WTC11 (cell line): ENCODE results near the gene LRRIQ1. TPM values are rescaled to one million over a fixed set of nuclear protein-coding genes. Genes with fewer than 3 reads are reported as not detected.
A peak's percentile ranks its signal among the peaks of the same experiment; 100 is the strongest.

Source experiments
- ATAC-seq: fragments of 200-7000 bp; cut with Tn5 transposase; 2 replicates; pipeline ENCODE4 v1.10.0; 2021; ENCODE audit warnings: mild to moderate bottlenecking, moderate library complexity
- Bru-seq: library from RNA; stranded (reverse); fragments of 400-500 nt; gene quantifications from one replicate; lab custom pipeline; 2021; lab: Mats Ljungman, UMichigan
- CTCF ChIA-PET: fragments of 300-600 bp; sonication (Branson Sonifier 250); formaldehyde crosslinking; loops from one replicate; lab custom pipeline; 2021; ENCODE audit warnings: antibody characterized with exemption; lab: Charles Lee
- POLR2A ChIA-PET: fragments of 350-600 bp; sonication (Branson Sonifier 250); formaldehyde crosslinking; loops from one replicate; lab custom pipeline; 2021; ENCODE audit warnings: antibody characterized with exemption; lab: Charles Lee
- DNase-seq: peaks from one replicate; pipeline ENCODE4 v3.0.0; 2021; ENCODE audit warnings: low spot score
- H3K27ac Mint-ChIP-seq: 2 replicates; pipeline ENCODE4 v1.8.0; 2021; ENCODE audit warnings: mixed read lengths
- H3K27me3 Mint-ChIP-seq: 2 replicates; pipeline ENCODE4 v1.8.0; 2021; ENCODE audit warnings: low read depth, mild to moderate bottlenecking, moderate library complexity, mixed read lengths
- H3K36me3 Mint-ChIP-seq: 2 replicates; pipeline ENCODE4 v1.8.0; 2021; ENCODE audit warnings: mixed read lengths
- H3K4me1 Mint-ChIP-seq: 2 replicates; pipeline ENCODE4 v1.8.0; 2022; ENCODE audit warnings: mixed read lengths
- H3K4me3 Mint-ChIP-seq: 2 replicates; pipeline ENCODE4 v1.8.0; 2021; ENCODE audit warnings: mild to moderate bottlenecking, moderate library complexity, mixed read lengths
- H3K9me3 Mint-ChIP-seq: 2 replicates; pipeline ENCODE4 v1.8.0; 2021; ENCODE audit warnings: mixed read lengths
- ARID4B ChIP-seq: sonication (generic); formaldehyde crosslinking; IDR thresholded peaks from 2 replicates; pipeline ENCODE4 v1.8.0; 2023; ENCODE audit warnings: missing genetic modification reagents, mild to moderate bottlenecking, borderline replicate concordance
- ESRRA ChIP-seq: sonication (generic); formaldehyde crosslinking; IDR thresholded peaks from 2 replicates; pipeline ENCODE4 v1.8.1; 2022; ENCODE audit warnings: mild to moderate bottlenecking, missing genetic modification reagents, borderline replicate concordance
- ETV6 ChIP-seq: sonication (generic); formaldehyde crosslinking; IDR thresholded peaks from 2 replicates; pipeline ENCODE4 v1.8.1; 2022; ENCODE audit warnings: mild to moderate bottlenecking, missing genetic modification reagents
- FOXJ3 ChIP-seq: sonication (generic); formaldehyde crosslinking; IDR thresholded peaks from 2 replicates; pipeline ENCODE4 v1.9.0; 2021; ENCODE audit warnings: missing genetic modification reagents, mild to moderate bottlenecking, borderline replicate concordance
- FOXK1 ChIP-seq: sonication (generic); formaldehyde crosslinking; IDR thresholded peaks from 2 replicates; pipeline ENCODE4 v1.8.0; 2022; ENCODE audit warnings: mild to moderate bottlenecking, moderate library complexity, missing genetic modification reagents
- IRF2 ChIP-seq: sonication (generic); formaldehyde crosslinking; IDR thresholded peaks from 2 replicates; pipeline ENCODE4 v1.8.0; 2022; ENCODE audit warnings: low read depth, missing genetic modification reagents, borderline replicate concordance
- NFYB ChIP-seq: sonication (generic); formaldehyde crosslinking; conservative IDR thresholded peaks from 2 replicates; pipeline ENCODE4 v1.8.0; 2022; ENCODE audit warnings: low read depth, missing genetic modification reagents
- RORB ChIP-seq: fragments of 250-450 bp; sonication (Bioruptor Pico); IDR thresholded peaks from 2 replicates; pipeline ENCODE4 v1.9.0; 2021; ENCODE audit warnings: mild to moderate bottlenecking
- TP53 ChIP-seq: sonication (generic); formaldehyde crosslinking; IDR thresholded peaks from 2 replicates; pipeline ENCODE4 v1.8.1; 2023; ENCODE audit warnings: mild to moderate bottlenecking, missing genetic modification reagents
- ZNF138 ChIP-seq: sonication (generic); formaldehyde crosslinking; conservative IDR thresholded peaks from 2 replicates; pipeline ENCODE4 v1.8.1; 2022; ENCODE audit warnings: mild to moderate bottlenecking, moderate library complexity, missing genetic modification reagents
- ZSCAN18 ChIP-seq: fragments of 250-450 bp; sonication (Bioruptor Pico); IDR thresholded peaks from 2 replicates; pipeline ENCODE4 v2.1.2; 2022; ENCODE audit warnings: mild to moderate bottlenecking, moderate library complexity
- long read RNA-seq, 3 experiments: library from RNA in 1 of 3; library from capped mRNA in 1 of 3; library from polyadenylated mRNA in 1 of 3; unstranded in 2 of 3; stranded (forward) in 1 of 3; transcript quantifications; one replicate each; pipeline ENCODE4 v2.0.0, GENCODE V29; 2021
- total RNA-seq: library from RNA; stranded (reverse); gene quantifications from 3 replicates; pipeline ENCODE4 v1.2.3, GENCODE V29; 2021
- TF ChIP-seq, protein P1 (sequence below): sonication (generic); formaldehyde crosslinking; conservative IDR thresholded peaks from 2 replicates; pipeline ENCODE4 v1.8.1; 2022; ENCODE audit warnings: mild to moderate bottlenecking, missing genetic modification reagents
- TF ChIP-seq, protein P2 (sequence below): sonication (generic); formaldehyde crosslinking; IDR thresholded peaks from 2 replicates; pipeline ENCODE4 v1.8.0; 2023; ENCODE audit warnings: missing genetic modification reagents
- TF ChIP-seq, protein P3 (sequence below): fragments of 250-450 bp; sonication (Bioruptor Pico); IDR thresholded peaks from 2 replicates; pipeline ENCODE4 v1.9.0; 2021; ENCODE audit warnings: mild to moderate bottlenecking, borderline replicate concordance

Gene LRRIQ1, protein sequence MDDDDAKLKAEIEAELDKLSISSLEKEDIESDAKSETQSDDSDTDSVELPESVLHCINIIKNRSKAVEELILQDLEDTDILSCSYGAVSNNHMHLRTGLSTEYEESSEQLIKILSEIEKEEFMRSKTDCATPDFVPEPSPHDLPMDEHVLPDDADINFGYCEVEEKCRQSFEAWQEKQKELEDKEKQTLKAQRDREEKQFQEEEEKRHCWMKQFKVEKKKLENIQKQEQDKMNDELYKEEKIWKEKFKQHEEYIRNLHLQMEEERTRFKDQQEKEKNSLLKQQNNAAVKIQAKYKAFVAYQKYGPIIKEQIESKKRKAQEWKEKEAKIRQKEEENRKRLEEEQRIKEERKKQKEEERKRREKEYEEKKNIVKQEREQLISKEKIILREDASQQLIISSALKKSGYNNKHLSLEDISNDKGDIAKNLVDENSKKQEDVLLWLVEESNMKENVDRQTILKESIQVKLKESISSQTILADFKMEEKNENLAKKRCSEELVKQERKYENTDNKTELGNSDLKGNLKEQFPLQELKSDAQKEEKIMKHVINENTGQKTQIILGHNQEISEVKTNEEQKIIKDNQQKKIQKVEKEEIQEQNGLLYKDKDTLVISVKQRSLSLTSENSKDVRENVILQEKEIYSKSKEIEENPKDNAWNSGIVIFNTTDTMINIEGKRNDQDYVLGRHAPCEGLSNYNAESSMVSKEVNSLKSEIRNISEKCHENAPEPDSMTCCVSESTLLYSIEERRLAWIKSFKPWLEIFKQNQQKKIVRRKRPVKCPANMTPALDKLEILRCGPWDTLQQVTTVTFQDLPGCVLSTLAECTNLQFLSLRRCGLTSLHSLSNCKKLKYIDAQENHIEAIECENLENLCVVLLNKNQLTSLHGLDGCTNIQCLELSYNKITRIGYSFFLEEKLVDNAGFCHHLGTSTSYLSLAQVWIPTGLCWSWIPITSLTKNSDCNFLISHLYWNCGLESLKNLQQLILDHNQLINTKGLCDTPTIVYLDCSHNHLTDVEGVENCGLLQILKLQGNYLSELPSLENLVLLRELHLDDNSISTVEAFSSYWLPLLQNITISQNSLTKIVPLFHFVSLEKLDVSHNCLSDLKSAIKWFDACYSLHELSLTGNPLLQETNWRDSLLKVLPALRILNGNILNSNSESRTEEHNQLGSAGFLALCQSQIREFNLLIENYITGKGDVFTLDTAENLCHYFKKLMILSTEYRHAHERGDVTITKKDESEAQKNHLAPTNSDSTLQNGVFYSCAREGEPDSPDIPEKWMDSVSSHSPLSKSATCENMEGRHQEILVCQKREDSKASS (N-terminal part only)
- total RNA-seq (0.46 to 1.3 TPM (median 0.82 TPM) in 3 replicates), Bru-seq, nascent RNA (percentile 27 among the genes with signal in this experiment)
- long read RNA-seq, experiment 1, partial matches to known transcripts = 0 of 3 reads
- long read RNA-seq, experiment 1, other reads (novel, unspliced or antisense) = 3 of 3 reads
- long read RNA-seq, experiment 2, partial matches to known transcripts = 0 of 1 reads
- long read RNA-seq, experiment 2, other reads (novel, unspliced or antisense) = 1 of 1 reads
- long read RNA-seq, experiment 3 = 0 reads

DNA sequence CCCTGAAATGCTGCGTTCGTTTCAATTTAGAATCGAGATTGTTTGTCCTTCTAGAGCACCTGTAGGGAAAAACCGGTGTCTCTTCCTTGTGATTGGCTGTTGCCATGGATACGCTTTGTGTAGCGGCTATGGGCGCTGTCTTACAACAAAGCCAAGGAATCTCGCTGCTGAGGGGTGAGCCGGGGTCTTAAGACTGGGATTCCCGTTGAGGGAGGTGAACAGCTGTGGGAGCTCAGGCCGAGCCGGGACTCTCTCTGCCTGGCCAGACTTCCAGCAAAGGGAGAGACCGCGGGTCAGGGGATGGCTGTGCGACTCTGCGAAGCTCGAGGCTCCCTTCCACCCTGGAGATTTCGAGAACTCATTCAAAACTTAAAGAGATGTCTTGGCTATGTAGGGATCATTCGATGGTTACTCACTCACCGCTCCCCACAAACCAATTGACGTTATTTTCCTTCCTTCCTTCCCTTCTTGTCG is at the start of gene LRRIQ1, which contains the start of gene TSPAN19:
Gene LRRIQ1, plus strand, starts transcription at position 118 of the 474 bp plus-strand sequence. CDS start 1,826 bp downstream, outside the sequence.
Gene TSPAN19, minus strand, starts transcription at position 44 of the 474 bp plus-strand sequence. CDS start 6,331 bp downstream, outside the sequence.
- ChIA-PET CTCF (interaction anchor here (0.8 to 1.1 kb wide), 3 partner anchors 12 to 193 kb away, joined by 3 to 6 read pairs (median 3); partner anchors contain the start of gene SLC6A15), POLR2A (interaction anchor here (0.5 kb wide), 1 partner anchor 154 kb away, joined by 3 read pairs; no protein-coding TSS in a partner anchor)
- peaks cover 3% of the 10 kb centered on the region; the same call in 1 of the 2 replicates for H3K4me1 Mint-ChIP-seq

More for the DNA sequence above, at the start of gene LRRIQ1, which contains the start of gene TSPAN19:
- Mint-ChIP-seq H3K4me3 (peak within 1 kb of the TSS; percentile 91), H3K27me3 (no peaks in the 10 kb centered on the region), H3K36me3 (no peaks in the 10 kb centered on the region)
- DNase-seq (peak; percentile 84), ATAC-seq (peak; percentile 99)
- TF ChIP-seq ZNF138 (CRISPR knock-in tag) (no peak), FOXJ3 (CRISPR knock-in tag) (no peak), ARID4B (CRISPR knock-in tag) (peak; percentile 26; the same call in 1 of the 2 replicates), NFYB (CRISPR knock-in tag) (peak; percentile 79), TP53 (CRISPR knock-in tag) (no peak), FOXK1 (0 out of 2 replicates have a peak, but pooled peaks have one; percentile 61), ESRRA (CRISPR knock-in tag) (no peak), ZSCAN18 (CRISPR knock-in tag) (no peak), RORB (CRISPR knock-in tag) (no peak), IRF2 (CRISPR knock-in tag) (no peak), ETV6 (0 out of 2 replicates have a peak, but pooled peaks have one; percentile 19)
- TF ChIP-seq, protein P1, sequence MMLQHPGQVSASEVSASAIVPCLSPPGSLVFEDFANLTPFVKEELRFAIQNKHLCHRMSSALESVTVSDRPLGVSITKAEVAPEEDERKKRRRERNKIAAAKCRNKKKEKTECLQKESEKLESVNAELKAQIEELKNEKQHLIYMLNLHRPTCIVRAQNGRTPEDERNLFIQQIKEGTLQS (CRISPR knock-in tag) = no peak
- TF ChIP-seq, protein P2, sequence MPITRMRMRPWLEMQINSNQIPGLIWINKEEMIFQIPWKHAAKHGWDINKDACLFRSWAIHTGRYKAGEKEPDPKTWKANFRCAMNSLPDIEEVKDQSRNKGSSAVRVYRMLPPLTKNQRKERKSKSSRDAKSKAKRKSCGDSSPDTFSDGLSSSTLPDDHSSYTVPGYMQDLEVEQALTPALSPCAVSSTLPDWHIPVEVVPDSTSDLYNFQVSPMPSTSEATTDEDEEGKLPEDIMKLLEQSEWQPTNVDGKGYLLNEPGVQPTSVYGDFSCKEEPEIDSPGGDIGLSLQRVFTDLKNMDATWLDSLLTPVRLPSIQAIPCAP (CRISPR knock-in tag) = no peak
- TF ChIP-seq, protein P3, sequence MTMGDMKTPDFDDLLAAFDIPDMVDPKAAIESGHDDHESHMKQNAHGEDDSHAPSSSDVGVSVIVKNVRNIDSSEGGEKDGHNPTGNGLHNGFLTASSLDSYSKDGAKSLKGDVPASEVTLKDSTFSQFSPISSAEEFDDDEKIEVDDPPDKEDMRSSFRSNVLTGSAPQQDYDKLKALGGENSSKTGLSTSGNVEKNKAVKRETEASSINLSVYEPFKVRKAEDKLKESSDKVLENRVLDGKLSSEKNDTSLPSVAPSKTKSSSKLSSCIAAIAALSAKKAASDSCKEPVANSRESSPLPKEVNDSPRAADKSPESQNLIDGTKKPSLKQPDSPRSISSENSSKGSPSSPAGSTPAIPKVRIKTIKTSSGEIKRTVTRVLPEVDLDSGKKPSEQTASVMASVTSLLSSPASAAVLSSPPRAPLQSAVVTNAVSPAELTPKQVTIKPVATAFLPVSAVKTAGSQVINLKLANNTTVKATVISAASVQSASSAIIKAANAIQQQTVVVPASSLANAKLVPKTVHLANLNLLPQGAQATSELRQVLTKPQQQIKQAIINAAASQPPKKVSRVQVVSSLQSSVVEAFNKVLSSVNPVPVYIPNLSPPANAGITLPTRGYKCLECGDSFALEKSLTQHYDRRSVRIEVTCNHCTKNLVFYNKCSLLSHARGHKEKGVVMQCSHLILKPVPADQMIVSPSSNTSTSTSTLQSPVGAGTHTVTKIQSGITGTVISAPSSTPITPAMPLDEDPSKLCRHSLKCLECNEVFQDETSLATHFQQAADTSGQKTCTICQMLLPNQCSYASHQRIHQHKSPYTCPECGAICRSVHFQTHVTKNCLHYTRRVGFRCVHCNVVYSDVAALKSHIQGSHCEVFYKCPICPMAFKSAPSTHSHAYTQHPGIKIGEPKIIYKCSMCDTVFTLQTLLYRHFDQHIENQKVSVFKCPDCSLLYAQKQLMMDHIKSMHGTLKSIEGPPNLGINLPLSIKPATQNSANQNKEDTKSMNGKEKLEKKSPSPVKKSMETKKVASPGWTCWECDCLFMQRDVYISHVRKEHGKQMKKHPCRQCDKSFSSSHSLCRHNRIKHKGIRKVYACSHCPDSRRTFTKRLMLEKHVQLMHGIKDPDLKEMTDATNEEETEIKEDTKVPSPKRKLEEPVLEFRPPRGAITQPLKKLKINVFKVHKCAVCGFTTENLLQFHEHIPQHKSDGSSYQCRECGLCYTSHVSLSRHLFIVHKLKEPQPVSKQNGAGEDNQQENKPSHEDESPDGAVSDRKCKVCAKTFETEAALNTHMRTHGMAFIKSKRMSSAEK = no peak
- TF ChIP-seq, all 79 proteins: peak for 4
- H3K27ac Mint-ChIP-seq = no peak within 1 kb of the TSS
- no peaks in the 10 kb centered on the region for H3K9me3 Mint-ChIP-seq
